Left hindlimb (tissue), 1 donor: ENCODE data around the gene ACTR10.

Source experiments
- DNase-seq: peaks from one replicate; pipeline ENCODE4 v3.0.0-alpha.2; 2018

The ACTR10 gene

DNA sequence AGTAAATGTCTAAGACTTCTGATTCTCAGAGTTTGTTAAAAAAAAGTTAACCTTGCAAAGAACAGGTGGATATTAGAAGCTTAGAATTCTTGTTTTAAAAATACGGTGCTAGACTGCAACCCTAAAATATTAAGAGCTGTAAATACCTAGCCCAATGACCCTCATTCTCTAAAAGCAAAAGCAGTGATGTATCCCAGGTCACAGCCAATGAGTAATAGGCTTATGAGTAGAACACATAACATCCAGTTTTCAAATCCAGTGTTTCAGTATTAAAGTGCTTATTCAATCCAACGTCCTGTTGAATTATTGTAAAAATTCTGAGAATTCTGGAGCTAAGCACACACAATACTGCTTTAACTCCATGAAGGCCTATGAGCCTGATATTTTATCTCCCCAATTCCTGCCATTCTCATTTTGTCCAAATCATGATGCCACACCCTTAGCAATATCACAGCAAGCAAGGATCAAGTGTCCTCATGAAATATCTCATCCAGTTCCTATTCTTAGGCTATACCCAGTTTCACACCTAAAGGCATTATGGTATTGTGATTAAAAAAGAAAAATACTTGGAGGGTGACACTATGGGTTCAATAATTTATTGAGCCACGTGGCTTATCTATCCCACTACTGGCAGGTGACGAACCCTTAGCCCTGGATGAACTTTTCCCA lies 83.1 kb downstream of the ACTR10 start:
- DNase-seq, result no peak

GRCh38 chr14:58283730-58284129 lies 83.8 kb downstream of the ACTR10 start:
- DNase-seq, result no peak

DNA sequence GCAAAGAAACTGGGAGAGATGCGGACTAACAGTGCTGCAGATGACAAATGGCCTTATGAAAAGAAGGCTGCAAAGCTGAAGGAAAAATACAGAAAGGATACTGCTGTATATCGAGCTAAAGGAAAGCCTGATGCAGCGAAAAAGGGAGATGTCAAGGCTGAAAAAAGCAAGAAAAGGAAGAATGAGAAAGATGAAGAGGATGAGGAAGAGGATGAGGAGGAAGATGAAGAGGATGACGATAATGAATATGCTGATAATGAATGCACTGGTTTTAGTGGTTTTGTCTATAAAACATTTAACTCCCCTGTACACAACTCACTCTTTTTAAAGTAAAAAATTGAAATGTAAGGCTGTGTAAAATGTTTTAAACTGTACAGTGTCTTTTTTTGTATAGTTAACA lies 85.2 kb downstream of the ACTR10 start:
- DNase-seq, result no peak
